ENCODE measurements around the gene SRRM2.

The SRRM2 gene

GRCh38 chr16:2818272-2818876 lies 65.9 kb downstream of the SRRM2 start:
- Mint-ChIP-seq H3K27me3 (no peaks in the 10 kb centered on the region), H3K4me1 (ENCODE audit: low read depth) (no peaks in the 10 kb centered on the region), H3K36me3 (ENCODE audit: low read depth) (no peaks in the 10 kb centered on the region), H3K4me3 (no peak overlapping the region), H3K27ac (no peak overlapping the region), H3K9me3 (no peaks in the 10 kb centered on the region)

DNA sequence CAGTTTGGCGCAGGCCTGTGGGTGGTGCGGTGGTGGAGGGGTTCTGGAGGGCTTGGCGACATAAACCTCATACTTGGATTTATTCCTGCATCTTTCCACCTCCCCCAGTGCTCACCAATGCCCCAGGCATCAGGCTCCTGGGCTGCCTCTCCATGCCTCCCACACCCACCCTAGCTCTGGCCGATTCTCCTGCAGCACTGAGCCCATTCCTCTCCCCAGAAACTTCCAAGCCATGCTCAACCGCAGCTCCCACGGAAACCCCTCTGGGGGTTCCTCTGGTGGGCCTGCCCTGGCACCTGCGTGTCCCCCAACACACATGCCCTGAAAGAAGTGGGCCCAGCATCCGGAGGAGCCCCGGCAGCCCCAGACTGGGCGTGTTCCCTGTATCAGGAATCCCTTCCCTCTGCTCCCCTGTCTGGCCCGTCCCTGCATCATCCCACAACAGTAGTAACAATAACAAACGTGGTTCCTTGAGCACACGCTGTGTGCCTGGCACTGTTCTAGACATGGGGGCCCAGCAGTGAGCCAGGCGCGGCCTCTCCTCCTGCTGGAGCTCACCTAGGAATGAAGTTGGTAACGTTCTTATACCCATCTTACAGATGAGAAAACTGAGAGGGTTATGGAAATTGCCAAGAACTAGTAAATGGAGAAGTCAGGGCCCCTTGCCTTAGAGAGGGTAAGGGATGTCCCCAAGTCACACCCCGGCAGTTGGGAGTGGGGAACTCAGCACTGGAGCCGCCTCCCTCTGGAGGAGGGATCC lies 66.9 kb downstream of the SRRM2 start:
- no peak overlapping the region for H3K27ac Mint-ChIP-seq
- H3K36me3 Mint-ChIP-seq (ENCODE audit: low read depth), result no peaks in the 10 kb centered on the region
- H3K4me3 Mint-ChIP-seq, result no peak overlapping the region
- no peaks in the 10 kb centered on the region for H3K27me3 Mint-ChIP-seq
- H3K9me3 Mint-ChIP-seq, result no peaks in the 10 kb centered on the region
- H3K4me1 Mint-ChIP-seq (ENCODE audit: low read depth), result no peaks in the 10 kb centered on the region

DNA sequence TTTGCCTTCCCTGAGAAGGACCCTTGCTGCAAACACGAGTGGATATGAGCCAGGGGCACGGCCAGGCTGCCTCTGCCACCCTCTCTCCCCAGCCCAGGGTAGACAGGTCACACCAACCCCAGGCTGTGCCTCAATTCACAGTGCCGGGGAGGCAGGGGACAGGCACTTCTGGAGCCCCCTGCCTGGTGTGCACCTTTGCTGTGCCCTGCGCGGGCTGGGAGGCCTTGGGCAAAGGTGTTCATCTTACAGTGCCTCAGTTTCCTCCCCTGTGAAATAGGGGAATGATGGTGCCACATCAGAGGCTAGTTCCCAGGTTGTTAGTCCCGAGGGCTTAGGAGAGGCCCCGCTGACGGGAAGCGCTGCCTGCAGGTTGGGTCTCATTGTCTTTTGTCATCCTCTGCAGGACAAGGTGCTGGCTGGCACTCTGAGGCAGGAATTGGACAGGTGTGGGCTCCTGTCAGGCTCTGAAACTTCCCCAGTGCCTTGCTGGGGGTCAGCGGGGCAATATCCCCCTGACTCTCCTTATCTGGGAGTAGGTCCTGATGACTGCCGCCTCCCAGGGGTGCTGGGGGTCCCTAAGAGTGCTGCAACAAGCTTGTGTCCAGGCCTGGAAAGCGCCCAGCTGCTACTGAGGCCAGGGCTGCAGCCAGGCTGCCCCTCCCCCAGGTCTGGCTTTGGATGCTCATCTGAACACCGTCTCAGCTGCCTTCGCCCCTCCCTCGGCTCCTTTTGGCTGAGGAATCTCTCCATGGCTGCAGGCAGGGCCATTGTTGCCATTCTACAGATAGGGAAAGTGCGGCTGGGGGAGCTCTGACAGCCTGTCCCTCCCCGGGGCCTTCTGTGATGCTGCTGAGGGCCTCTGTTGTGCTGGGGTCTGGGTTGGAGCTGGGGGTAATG lies 67.7 kb downstream of the SRRM2 start:
- Mint-ChIP-seq H3K4me1 (ENCODE audit: low read depth) (no peaks in the 10 kb centered on the region), H3K27ac (no peak overlapping the region), H3K9me3 (no peaks in the 10 kb centered on the region), H3K27me3 (no peaks in the 10 kb centered on the region), H3K36me3 (ENCODE audit: low read depth) (no peaks in the 10 kb centered on the region), H3K4me3 (no peak overlapping the region)
